Endodermal cell (in vitro differentiated cells): ENCODE data around the gene RARRES1. TPM values are rescaled to one million over a fixed set of nuclear protein-coding genes. Genes with fewer than 3 reads are reported as not detected.

Experiments used
- DNase-seq: peaks from one replicate; pipeline ENCODE4 v3.0.0-alpha.2; 2017
- H3K27ac ChIP-seq: 2 replicates; pipeline ENCODE4 v1.5.1; 2013; ENCODE audit warnings: mild to moderate bottlenecking, low read depth, low read length, moderate library complexity
- H3K27me3 ChIP-seq: 2 replicates; pipeline ENCODE4 v1.6.1; 2013; ENCODE audit warnings: mild to moderate bottlenecking, low read length, moderate library complexity; ENCODE audit not compliant: insufficient read depth, control insufficient read depth, poor library complexity, severe bottlenecking
- H3K36me3 ChIP-seq: 2 replicates; pipeline ENCODE4 v1.7.0; 2013; ENCODE audit warnings: mild to moderate bottlenecking, low read length, moderate library complexity; ENCODE audit not compliant: control insufficient read depth, insufficient read depth
- H3K4me1 ChIP-seq: one replicate; pipeline ENCODE4 v1.7.0; 2013; ENCODE audit warnings: low read length; ENCODE audit not compliant: control insufficient read depth, insufficient read depth
- H3K4me3 ChIP-seq: 2 replicates; pipeline ENCODE4 v1.5.1; 2013; ENCODE audit warnings: mild to moderate bottlenecking, low read length, moderate library complexity
- H3K9ac ChIP-seq: 2 replicates; pipeline ENCODE4 v1.6.1; 2013; ENCODE audit warnings: mild to moderate bottlenecking, low read length, moderate library complexity; ENCODE audit not compliant: poor library complexity, severe bottlenecking; ENCODE audit errors: extremely low read depth
- H3K9me3 ChIP-seq: 2 replicates; pipeline ENCODE4 v1.6.1; 2013; ENCODE audit warnings: mild to moderate bottlenecking, low read length, moderate library complexity; ENCODE audit not compliant: control insufficient read depth
- H3K27ac Mint-ChIP-seq: 2 replicates; pipeline ENCODE4 v1.8.0; 2020; ENCODE audit warnings: mixed read lengths
- H3K27me3 Mint-ChIP-seq: 2 replicates; pipeline ENCODE4 v1.8.0; 2021; ENCODE audit warnings: mild to moderate bottlenecking, mixed read lengths; ENCODE audit not compliant: insufficient read depth
- H3K36me3 Mint-ChIP-seq: 2 replicates; pipeline ENCODE4 v1.8.0; 2020; ENCODE audit warnings: low read depth, mixed read lengths
- H3K4me1 Mint-ChIP-seq: 2 replicates; pipeline ENCODE4 v1.8.0; 2020; ENCODE audit warnings: mixed read lengths
- H3K4me3 Mint-ChIP-seq: 2 replicates; pipeline ENCODE4 v1.8.0; 2020; ENCODE audit warnings: mild to moderate bottlenecking, moderate library complexity, mixed read lengths
- H3K9me3 Mint-ChIP-seq: 2 replicates; pipeline ENCODE4 v1.8.0; 2020; ENCODE audit warnings: mild to moderate bottlenecking, mixed read lengths
- CTCF ChIP-seq: fragments of 200-600 bp; sonication (generic); conservative IDR thresholded peaks from 2 replicates; pipeline ENCODE4 v1.5.0; 2021; ENCODE audit warnings: antibody characterized with exemption, mild to moderate bottlenecking
- WGBS, 2 experiments: methylation state at CpG; one replicate each; pipeline versions ENCODE4 v1.1.5 to v1.1.7; 2013; ENCODE audit warnings: missing lambda C conversion rate in 2 of 2, mixed read lengths in 1 of 2; ENCODE audit not compliant: insufficient coverage in 1 of 2, insufficient read length in 1 of 2; 5-methylcytosine and 5-hydroxymethylcytosine counted together
- total RNA-seq, 2 donors: library from RNA; stranded (reverse); fragmentation: NEBNext Ultra II Directional in 1 of 2; extraction: Animal tissue kit (Norgen Biotek cat#: 25700) in 1 of 2; gene quantifications; 2 replicates in 1 of 2; 3 replicates in 1 of 2; pipeline ENCODE4 v1.2.1, GENCODE V29; 2021

RARRES1 gene
- total RNA-seq, 2 donors from 2014 or later, result 0.58 to 0.95 TPM

- TF ChIP-seq CTCF, result no peak
- H3K27ac Mint-ChIP-seq, result no peak overlapping the region
- DNase-seq, result no peak
- H3K9me3 Mint-ChIP-seq, result no peaks in the 10 kb centered on the region
- peaks cover 4% of the 10 kb centered on the region for H3K36me3 Mint-ChIP-seq
- H3K4me1 Mint-ChIP-seq, result no peaks in the 10 kb centered on the region
- H3K27me3 Mint-ChIP-seq, result no peaks in the 10 kb centered on the region
- Histone ChIP-seq H3K9ac (no peak overlapping the region), H3K36me3 (no peaks in the 10 kb centered on the region), H3K27ac (no peak overlapping the region), H3K9me3 (no peaks in the 10 kb centered on the region), H3K4me3 (no peak overlapping the region), H3K27me3 (no peaks in the 10 kb centered on the region), H3K4me1 (no peaks in the 10 kb centered on the region)
- 72% methylated on average over 1 of the region's 1 CpG; no CpG with 5 or more reads in 1 of the 2 experiments for WGBS, 2 experiments
- H3K4me3 Mint-ChIP-seq, result no peak overlapping the region
Measured at GRCh38 chr3:158751316-158751715, 19.1 kb upstream of the RARRES1 start.

GRCh38 chr3:158750016-158750415 lies 17.8 kb upstream of the RARRES1 start:
- H3K27ac Mint-ChIP-seq, result no peak overlapping the region
- no peaks in the 10 kb centered on the region for H3K9me3 ChIP-seq
- no peaks in the 10 kb centered on the region for H3K9me3 Mint-ChIP-seq
- no peaks in the 10 kb centered on the region for H3K36me3 ChIP-seq
- H3K9ac ChIP-seq, result no peak overlapping the region
- H3K4me3 ChIP-seq, result no peak overlapping the region
- H3K27ac ChIP-seq, result no peak overlapping the region
- 79 to 85% methylated on average over 4 to 6 of the region's 6 CpGs for WGBS, 2 experiments
- H3K27me3 Mint-ChIP-seq, result no peaks in the 10 kb centered on the region
- TF ChIP-seq CTCF, result no peak
- no peak overlapping the region for H3K4me3 Mint-ChIP-seq
- peaks cover 4% of the 10 kb centered on the region for H3K36me3 Mint-ChIP-seq
- no peak for DNase-seq
- H3K4me1 ChIP-seq, result no peaks in the 10 kb centered on the region
- H3K27me3 ChIP-seq, result no peaks in the 10 kb centered on the region
- H3K4me1 Mint-ChIP-seq, result no peaks in the 10 kb centered on the region

DNA sequence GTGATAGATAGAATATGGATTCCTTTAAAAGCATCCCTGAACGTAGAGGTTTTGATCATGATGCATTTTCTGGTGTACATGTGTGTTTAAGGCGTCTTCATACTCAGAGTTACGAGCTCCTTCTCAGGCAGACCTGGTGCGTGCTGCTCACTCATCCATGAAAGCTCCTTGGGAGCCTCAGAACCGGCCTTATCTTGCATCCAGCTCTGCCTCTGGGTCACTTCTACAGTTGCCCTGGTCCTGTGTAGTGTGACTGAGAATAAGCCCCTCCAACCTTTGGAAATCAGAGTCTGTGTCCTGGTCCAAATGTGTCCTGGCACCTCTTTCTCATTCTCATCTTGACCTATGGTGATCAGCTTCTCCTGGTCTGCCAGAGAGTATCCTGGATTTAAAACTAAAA lies 17.3 kb upstream of the RARRES1 start:
- 87 to 94% methylated on average over 5 of the region's 5 CpGs for WGBS, 2 experiments
- Histone ChIP-seq H3K27me3 (no peaks in the 10 kb centered on the region), H3K9ac (no peak overlapping the region), H3K4me3 (no peak overlapping the region), H3K36me3 (no peaks in the 10 kb centered on the region), H3K27ac (no peak overlapping the region), H3K9me3 (no peaks in the 10 kb centered on the region), H3K4me1 (no peaks in the 10 kb centered on the region)
- Mint-ChIP-seq H3K4me3 (no peak overlapping the region), H3K9me3 (no peaks in the 10 kb centered on the region), H3K36me3 (peaks cover 4% of the 10 kb centered on the region), H3K27ac (no peak overlapping the region), H3K4me1 (no peaks in the 10 kb centered on the region), H3K27me3 (no peaks in the 10 kb centered on the region)
- DNase-seq, result no peak
- TF ChIP-seq CTCF, result no peak
